HG03159 (cell line): Measurements from ENCODE around the gene PIGN.
A peak's percentile ranks its signal among the peaks of the same experiment; 100 is the strongest.

Experiments
- ATAC-seq: cut with Tn5 transposase; IDR thresholded peaks from one replicate; pipeline ENCODE4 v1.9.1; 2021; ENCODE audit warnings: mild to moderate bottlenecking, moderate library complexity; ENCODE audit not compliant: unreplicated experiment

The PIGN gene

DNA sequence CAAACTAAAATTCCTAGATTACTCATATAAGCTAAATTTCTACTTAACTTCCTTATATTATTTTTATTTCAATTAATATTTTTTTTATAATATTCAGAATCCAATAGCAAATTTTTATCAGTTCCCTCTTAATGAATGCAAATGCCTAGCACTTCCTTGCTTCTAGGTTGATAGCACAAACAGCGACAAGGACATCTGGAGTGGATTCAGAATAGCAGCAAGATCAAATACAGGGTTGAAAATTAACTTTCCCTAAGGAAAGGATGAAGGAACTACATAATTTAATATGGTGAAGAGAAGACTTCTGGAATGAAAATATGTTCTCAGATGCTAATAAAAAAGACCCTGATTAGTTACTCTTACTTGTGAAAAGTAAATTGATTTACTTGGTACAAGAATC is 64.5 kb downstream of the PIGN start:
- ATAC-seq, result no peak

GRCh38 chr18:62119884-62120283 is 67.0 kb downstream of the PIGN start:
- ATAC-seq, result no peak

DNA sequence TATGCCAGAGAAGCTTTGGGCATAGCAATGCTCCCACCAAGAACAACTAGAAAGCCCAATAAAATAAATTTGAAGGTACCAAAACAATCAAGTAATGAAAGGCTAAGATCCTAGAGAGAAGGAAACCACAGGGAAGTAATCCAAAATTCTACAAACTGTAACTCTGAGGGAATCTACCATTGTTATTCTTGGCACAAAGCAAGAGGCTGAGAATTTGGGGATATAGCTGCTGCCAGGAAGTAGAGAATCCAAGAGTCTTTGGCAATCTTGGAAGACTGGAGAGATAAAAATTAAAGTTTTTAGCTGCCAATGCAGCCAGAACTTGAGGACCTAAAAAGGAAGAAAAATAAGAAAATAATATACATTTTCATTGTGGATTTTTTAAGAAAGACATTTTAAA is 68.5 kb downstream of the PIGN start:
- no peak for ATAC-seq

DNA sequence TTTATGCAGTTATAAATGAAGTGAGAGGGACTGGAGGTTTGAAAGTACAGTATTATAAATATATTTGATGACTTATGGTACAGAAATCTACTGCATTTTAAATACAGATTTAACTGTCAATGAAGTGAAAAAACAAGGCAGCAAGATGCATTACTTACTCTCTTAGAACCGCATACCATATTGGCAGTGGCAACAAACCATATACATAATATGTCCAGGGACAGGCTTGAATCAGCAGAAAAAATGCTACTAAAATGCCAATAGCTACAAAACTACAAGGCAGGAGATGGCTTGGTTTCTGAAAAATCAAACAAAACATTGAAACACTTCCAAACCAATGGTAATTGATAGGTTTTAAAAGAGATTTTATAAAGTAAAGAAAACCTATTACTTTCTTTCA is 77.2 kb downstream of the PIGN start:
- no peak for ATAC-seq

DNA sequence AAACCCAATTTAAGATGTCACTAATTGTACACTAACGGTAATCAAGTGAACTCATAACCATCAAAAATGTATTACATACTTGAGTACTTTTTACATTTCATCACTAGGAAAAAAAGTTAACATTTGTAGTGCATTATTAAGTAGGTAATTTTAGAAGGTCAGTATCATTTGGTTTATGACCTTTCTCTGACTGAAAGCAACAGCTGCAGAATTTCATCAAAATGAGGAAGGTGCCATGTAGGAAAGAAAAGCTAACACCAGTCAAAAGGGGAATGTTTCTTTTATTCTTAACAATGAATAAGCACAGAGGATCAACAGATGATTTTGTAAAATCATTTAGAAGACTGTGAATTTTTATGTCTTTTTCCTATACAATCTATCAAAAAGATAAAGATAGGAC is 79.0 kb downstream of the PIGN start:
- no peak for ATAC-seq

GRCh38 chr18:62106271-62106670 is 80.6 kb downstream of the PIGN start:
- no peak for ATAC-seq

GRCh38 chr18:62105376-62105775 is 81.5 kb downstream of the PIGN start:
- ATAC-seq, result no peak

GRCh38 chr18:62102221-62102620 is 84.6 kb downstream of the PIGN start:
- peak; percentile 79 for ATAC-seq

DNA sequence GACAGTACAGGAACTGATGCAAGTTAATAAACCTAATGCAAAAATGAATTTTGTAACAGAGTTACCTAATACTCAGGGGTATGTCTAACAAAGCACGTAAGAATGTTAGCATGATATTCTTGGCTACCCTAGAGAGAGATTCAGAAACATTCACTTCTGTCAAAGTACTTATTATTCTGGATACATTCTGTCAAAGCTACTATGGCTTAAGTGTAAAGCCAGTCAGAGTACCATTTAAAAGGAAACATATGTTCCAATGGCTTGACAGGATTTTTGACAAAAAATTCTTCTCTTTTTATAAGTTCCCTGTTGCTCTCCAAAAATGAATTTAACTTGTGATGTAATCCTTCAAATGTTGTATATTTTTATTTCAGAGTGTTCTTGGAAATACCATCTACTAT is 85.5 kb downstream of the PIGN start:
- ATAC-seq, result no peak

DNA sequence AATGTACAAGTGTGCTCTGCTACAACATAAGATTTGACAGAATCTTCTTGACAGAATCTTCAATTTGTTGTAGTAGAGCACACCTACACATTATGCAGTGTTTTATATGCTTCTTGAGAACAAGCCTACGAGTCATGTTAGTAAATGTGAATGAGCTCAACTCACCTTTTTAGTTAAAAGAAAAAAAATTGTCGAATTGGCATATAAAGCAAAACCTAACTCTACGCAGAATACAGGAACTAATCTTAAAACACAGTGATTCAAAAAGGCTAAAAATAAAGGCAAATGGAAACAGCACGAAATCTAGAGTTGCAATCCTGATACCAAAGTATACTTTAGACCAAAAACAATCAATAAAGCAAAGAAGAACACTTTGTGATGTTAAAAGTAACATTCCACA is 87.9 kb downstream of the PIGN start:
- no peak for ATAC-seq

- no peak for ATAC-seq
Observed at GRCh38 chr18:62097698-62098097, 89.2 kb downstream of the PIGN start.

DNA sequence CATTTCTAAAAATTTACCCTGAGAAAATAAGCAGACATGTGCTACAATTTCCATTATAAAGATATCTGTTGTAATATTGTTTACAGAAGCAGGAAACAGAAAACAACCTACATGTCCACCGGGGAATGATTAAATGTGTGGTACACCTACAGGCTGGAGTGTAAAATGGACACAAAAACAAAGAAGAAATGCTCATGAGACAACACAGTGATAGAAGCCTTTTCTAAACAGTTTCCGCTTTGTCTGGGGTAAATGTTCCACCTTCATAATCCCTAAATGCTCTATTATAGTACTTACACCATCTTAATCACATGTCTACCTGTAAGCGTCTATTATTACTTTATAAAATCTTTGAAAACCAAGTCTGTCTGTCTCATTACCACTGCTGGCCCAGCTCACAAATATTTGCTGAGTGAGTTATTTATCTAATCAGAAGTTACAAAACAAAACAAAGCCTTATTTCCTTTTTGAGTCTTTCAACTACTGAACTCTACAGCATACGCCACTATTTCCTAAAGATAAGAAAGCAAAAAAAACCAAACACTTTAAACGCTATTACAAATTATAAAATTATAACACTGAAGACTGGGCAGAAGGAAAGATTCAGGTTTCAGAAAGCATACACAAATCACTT is 95.3 kb downstream of the PIGN start:
- no peak for ATAC-seq

- no peak for ATAC-seq
Observed at GRCh38 chr18:62089174-62089573, 97.7 kb downstream of the PIGN start.

DNA sequence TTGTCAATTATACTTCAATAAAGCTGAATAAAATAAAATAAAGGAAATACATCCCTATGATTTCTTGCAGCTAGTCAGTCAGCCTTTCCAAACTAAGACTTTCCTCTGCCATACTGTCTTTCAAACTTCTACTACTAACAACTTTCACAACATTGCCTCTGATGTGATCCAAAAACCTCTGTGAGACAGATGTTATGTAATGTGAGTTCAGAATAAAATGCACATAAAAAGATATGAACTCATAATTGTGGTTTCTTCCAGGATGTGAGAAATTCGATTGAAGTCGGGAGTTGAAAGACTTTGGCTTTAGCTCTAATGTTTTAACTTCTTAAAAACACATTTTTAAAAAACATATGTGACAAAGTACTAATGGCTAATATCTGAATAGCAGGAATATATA is 98.7 kb downstream of the PIGN start:
- no peak for ATAC-seq

DNA sequence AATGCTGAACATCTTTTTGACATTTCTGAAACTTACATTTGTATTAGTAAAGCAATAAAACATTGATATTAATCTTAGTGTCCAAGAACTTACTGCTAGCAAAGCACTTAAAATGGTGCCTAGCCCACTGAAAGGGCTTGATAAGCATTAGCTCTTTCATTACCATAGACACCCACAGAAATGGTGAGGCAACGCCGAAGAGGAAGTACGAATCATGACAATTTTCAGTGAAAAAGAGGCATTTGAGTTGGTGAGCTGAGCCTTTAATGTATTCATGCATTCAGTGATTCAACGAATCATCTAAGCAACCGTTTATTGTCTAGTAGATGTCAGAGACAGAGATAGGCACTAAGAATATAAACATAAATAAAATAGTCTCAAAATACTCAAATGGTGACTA is 101.1 kb downstream of the PIGN start:
- no peak for ATAC-seq

GRCh38 chr18:62081761-62082294 is 105.0 kb downstream of the PIGN start:
- no peak for ATAC-seq

GRCh38 chr18:62081248-62081647 is 105.6 kb downstream of the PIGN start:
- ATAC-seq, result no peak

DNA sequence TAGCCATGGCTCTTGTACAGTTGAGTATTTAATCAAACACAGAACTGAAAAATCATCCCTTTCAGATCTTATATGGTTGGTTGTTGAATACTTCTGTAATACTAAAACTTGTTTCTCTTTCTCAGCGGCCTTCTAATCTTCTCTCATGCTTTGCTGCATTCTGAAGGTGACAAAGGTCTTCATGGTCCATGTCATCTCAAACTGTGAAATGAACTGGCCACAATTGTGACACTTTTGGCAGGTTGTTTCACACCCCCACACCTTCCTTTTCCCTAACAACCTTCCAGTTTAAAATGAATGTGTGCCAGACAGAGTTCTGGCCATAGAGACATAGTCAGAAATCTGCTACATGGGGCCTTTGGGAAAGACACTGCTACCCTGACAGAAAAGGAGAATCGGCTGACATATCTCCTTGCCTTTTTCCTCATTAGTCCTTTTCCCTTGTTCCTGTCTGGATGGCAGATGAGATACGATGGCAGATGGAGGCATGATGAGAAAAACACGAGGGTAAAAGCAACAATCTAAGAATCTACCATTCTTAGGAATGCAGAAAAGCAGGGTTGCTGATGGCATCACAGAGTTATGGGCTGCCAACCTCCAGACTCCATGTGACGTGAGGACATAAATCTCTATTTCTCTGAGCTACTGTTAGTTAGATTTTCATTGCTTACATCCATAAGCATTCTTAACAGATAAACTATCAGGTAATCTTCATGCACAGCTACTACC is 106.5 kb downstream of the PIGN start:
- ATAC-seq, result no peak

GRCh38 chr18:62073461-62074281 is 113.2 kb downstream of the PIGN start:
- ATAC-seq, result no peak

DNA sequence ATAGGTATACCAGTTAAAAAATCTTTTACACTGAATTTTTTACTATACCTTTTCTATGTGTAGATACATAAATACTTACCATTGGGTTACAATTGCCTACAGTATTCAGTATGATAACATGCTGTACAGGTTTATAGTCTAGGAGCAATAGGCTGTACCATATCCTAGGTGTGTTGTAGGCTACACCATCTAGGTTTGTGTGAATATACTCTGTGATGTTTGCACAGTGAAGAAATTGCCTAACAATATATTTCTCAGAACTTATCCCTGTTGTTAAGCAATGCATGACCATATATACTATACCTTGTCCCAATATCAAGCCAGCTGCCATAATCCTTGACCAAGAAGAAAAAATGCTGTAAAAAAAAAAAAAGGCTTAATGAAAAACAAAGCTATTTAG is 114.5 kb downstream of the PIGN start:
- no peak for ATAC-seq

- no peak for ATAC-seq
Observed at GRCh38 chr18:62071071-62071470, 115.8 kb downstream of the PIGN start.

DNA sequence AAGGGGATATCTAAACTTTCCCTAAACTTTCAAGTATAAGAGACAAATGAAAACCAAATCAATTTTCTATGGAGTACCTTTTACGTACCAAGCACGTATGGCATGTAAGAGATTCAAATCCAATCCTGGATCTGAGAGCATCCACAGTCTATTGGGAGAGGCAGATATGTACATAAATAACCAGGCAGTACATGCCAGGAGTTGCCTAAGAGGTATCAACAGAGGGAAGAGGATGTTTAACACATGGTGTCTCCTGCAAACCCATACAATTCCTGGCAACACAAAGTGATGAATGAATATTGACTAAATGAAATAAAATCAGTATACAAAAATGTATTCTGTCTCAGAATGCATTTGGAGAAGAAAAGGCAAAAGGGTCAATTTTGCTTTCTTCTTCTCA is 116.6 kb downstream of the PIGN start:
- no peak for ATAC-seq
